Skeletal muscle satellite cell (primary cell): ENCODE data around the gene CRB3.

ENCODE experiments used
- H3K27me3 ChIP-seq: 2 replicates; pipeline ENCODE4 v1.7.0; 2013; ENCODE audit warnings: low read length; ENCODE audit not compliant: control insufficient read depth, insufficient read depth
- H3K36me3 ChIP-seq: 2 replicates; pipeline ENCODE4 v1.7.0; 2013; ENCODE audit warnings: mild to moderate bottlenecking, control low read depth, low read length; ENCODE audit not compliant: insufficient read depth
- H3K4me1 ChIP-seq: 2 replicates; pipeline ENCODE4 v1.7.0; 2013; ENCODE audit warnings: low read length; ENCODE audit not compliant: control insufficient read depth, insufficient read depth
- H3K4me2 ChIP-seq: 2 replicates; pipeline ENCODE4 v1.7.0; 2013; ENCODE audit warnings: mild to moderate bottlenecking, low read length
- H3K4me3 ChIP-seq: 2 replicates; pipeline ENCODE4 v1.7.0; 2013; ENCODE audit warnings: low read length
- H3K9ac ChIP-seq: 2 replicates; pipeline ENCODE4 v1.7.0; 2013; ENCODE audit warnings: mild to moderate bottlenecking, low read depth, low read length, moderate library complexity
- H3K9me3 ChIP-seq: replicated peaks from 2 replicates; pipeline ENCODE4 v1.7.0; 2013; ENCODE audit warnings: mild to moderate bottlenecking, control low read depth, low read length

CRB3 gene

DNA sequence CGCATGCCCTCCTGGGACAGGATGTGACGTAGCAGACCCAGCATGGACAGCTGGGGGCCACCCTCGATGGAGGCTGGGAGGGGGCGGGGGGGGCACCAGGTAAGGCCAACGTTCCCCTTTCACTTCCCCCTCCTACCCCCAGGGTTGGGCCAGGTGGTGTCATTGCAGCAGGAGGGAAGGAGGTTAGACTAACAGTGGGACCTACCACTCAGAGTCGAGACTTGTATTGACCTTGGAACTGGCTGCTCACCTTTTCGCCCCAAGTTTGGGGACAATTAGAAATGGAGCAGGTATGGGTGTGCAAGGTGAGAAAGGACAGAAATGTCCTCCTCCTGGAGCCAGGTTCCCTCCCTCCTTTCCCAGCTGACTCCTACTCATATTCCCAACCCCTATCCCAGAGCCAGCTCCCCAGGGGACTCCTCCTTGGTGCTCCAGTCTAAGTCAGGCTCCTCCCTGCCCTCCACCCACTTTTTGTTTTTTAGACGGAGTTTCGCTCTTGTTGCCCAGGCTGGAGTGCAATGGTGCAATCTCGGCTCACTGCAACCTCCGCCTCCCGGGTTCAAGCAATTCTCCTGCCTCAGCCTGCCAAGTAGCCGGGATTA is 21.9 kb upstream of the CRB3 start:
- no peak overlapping the region for H3K9ac ChIP-seq
- H3K4me2 ChIP-seq, result no peak overlapping the region
- no peaks in the 10 kb centered on the region for H3K4me1 ChIP-seq
- no peaks in the 10 kb centered on the region for H3K9me3 ChIP-seq
- H3K27me3 ChIP-seq, result no peaks in the 10 kb centered on the region
- no peaks in the 10 kb centered on the region for H3K36me3 ChIP-seq
- H3K4me3 ChIP-seq, result no peak overlapping the region

DNA sequence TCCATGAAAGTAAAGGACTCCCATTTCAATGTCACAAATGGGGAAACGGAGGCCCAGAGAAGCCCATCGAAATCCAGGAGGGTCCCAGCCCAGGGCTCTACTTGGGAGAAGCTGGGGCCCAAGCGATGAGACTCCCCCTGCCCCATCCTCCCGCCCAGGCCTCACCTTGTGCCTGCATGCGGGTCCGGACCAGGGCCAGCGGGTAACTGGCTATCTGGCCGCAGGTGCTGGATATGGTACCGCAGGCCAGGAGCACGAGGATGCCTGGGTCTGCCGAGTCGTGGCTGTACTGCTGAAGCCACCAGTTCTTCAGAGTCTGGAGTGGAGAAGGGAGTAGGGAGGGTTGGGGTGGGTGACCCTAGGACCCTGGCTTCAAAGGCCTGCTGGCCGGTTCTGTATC is 20.1 kb upstream of the CRB3 start:
- Histone ChIP-seq H3K27me3 (no peaks in the 10 kb centered on the region), H3K9ac (no peak overlapping the region), H3K4me2 (no peak overlapping the region), H3K9me3 (no peaks in the 10 kb centered on the region), H3K36me3 (no peaks in the 10 kb centered on the region), H3K4me1 (no peaks in the 10 kb centered on the region), H3K4me3 (no peak overlapping the region)

GRCh38 chr19:6446452-6446851 is 17.6 kb upstream of the CRB3 start:
- Histone ChIP-seq H3K9ac (no peak overlapping the region), H3K4me3 (no peak overlapping the region), H3K4me2 (no peak overlapping the region), H3K9me3 (no peaks in the 10 kb centered on the region), H3K27me3 (no peaks in the 10 kb centered on the region), H3K4me1 (no peaks in the 10 kb centered on the region), H3K36me3 (no peaks in the 10 kb centered on the region)

DNA sequence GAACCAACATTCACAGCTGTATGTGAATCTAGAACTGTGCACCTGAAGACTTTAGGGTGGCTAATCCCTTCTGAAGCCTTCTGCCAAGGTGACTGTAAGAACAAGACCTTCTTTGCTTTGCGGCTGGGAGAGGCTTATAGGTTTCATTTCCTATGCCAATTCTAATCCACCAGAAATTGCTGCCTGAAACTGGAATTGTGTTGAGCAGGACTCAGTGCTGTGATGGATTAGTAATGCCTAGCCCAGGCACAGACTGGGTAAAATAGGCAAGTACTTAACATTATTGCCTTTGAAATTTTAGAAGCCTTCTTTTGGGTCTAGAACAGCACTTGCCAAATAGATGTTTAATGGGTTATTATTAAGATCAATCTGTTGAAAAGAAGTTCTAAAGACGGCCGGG is 16.0 kb upstream of the CRB3 start:
- Histone ChIP-seq H3K27me3 (no peaks in the 10 kb centered on the region), H3K9ac (no peak overlapping the region), H3K36me3 (no peaks in the 10 kb centered on the region), H3K4me2 (no peak overlapping the region), H3K4me1 (no peaks in the 10 kb centered on the region), H3K4me3 (no peak overlapping the region), H3K9me3 (no peaks in the 10 kb centered on the region)

GRCh38 chr19:6450166-6450565 is 13.9 kb upstream of the CRB3 start:
- Histone ChIP-seq H3K9me3 (no peaks in the 10 kb centered on the region), H3K36me3 (no peaks in the 10 kb centered on the region), H3K4me2 (no peak overlapping the region), H3K9ac (no peak overlapping the region), H3K4me3 (no peak overlapping the region), H3K4me1 (no peaks in the 10 kb centered on the region), H3K27me3 (no peaks in the 10 kb centered on the region)

DNA sequence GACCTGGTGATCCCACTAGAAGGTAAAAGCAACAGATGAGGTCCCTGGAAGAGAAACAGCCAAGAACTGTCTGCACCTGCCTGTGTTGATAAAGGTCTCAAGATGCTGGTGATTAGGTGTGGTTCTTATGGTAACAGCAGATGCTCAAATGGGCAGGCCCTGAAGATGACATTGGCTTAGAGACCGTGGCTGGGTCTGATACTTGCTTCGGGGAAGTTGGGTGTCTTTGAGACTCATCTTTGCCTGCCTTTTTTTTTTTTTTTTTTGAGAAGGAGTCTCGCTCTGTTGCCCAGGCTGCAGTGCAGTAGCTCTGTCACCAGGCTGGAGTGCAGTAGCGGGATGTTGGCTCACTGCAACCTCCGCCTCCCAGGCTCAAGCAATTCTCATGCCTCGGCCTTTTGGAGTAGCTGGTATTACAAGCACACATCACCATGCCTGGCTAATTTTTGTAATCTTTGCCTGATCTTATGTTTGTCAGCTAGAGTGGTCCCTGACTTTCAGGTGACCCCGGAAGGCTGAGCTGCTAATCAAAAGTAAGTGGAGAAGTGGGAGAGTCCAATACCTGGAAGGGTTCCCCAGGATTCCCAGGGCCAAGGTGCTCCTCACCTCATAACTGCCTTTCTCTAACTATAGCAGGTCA is 12.4 kb upstream of the CRB3 start:
- H3K4me2 ChIP-seq, result no peak overlapping the region
- H3K9ac ChIP-seq, result no peak overlapping the region
- H3K4me1 ChIP-seq, result no peaks in the 10 kb centered on the region
- H3K4me3 ChIP-seq, result no peak overlapping the region
- H3K27me3 ChIP-seq, result no peaks in the 10 kb centered on the region
- no peaks in the 10 kb centered on the region for H3K9me3 ChIP-seq
- no peaks in the 10 kb centered on the region for H3K36me3 ChIP-seq

DNA sequence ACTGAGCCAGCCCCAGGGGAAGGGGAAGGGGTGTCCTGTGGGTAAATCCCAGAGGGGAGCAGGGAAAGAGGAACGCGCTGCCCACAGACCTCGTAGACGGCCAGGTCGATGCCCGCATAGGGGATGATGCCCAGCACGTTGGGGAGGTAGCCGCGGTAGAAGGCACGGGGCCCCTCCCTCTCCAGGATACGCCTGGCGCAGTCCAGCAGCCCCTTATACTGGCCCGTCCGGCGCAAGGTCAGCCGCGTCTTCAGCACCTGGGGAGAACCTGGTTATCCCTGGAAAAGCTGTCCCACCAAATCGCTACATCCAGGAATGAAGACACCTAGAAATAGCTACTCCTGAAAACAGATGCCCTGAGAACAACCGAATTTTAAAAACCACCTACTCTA is 11.9 kb upstream of the CRB3 start:
- H3K9ac ChIP-seq, result no peak overlapping the region
- H3K27me3 ChIP-seq, result no peaks in the 10 kb centered on the region
- H3K4me3 ChIP-seq, result no peak overlapping the region
- H3K4me1 ChIP-seq, result no peaks in the 10 kb centered on the region
- H3K4me2 ChIP-seq, result no peak overlapping the region
- H3K9me3 ChIP-seq, result no peaks in the 10 kb centered on the region
- no peaks in the 10 kb centered on the region for H3K36me3 ChIP-seq

- Histone ChIP-seq H3K9ac (no peak overlapping the region), H3K9me3 (no peaks in the 10 kb centered on the region)
These were observed 11.2 kb upstream of the CRB3 start for GRCh38 chr19:6452899-6453298.

GRCh38 chr19:6453951-6454565 is 10.0 kb upstream of the CRB3 start:
- peaks cover 7% of the 10 kb centered on the region for H3K27me3 ChIP-seq
- no peaks in the 10 kb centered on the region for H3K9me3 ChIP-seq
- no peaks in the 10 kb centered on the region for H3K4me1 ChIP-seq
- H3K9ac ChIP-seq, result no peak overlapping the region
- H3K4me2 ChIP-seq, result no peak overlapping the region
- no peaks in the 10 kb centered on the region for H3K36me3 ChIP-seq
- H3K4me3 ChIP-seq, result no peak overlapping the region

More at GRCh38 chr19:6452899-6453298, 11.2 kb upstream of the CRB3 start:
- H3K27me3 ChIP-seq, result no peaks in the 10 kb centered on the region
- H3K4me3 ChIP-seq, result no peak overlapping the region
- no peaks in the 10 kb centered on the region for H3K36me3 ChIP-seq
- H3K4me1 ChIP-seq, result no peaks in the 10 kb centered on the region
- no peak overlapping the region for H3K4me2 ChIP-seq

DNA sequence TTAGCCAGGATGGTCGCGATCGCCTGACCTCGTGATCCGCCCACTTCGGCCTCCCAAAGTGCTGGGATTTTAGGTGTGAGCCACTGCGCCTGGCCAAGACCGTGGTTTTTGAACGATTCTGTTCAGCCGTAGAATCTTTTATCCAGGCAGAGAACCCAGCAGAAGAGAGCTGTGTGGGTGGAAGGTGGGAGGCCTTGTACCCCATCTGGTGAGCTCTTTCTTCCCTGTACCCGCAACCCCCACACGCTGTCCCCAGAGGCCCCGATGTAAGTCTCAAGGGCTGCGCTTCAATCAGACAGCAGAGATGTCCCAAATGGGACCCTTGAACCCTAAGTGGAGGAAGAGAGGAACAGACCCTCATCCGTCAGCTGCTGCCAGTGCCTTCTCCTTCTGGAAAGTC is 8.1 kb upstream of the CRB3 start:
- Histone ChIP-seq H3K27me3 (peaks cover 7% of the 10 kb centered on the region), H3K9ac (no peak overlapping the region), H3K4me2 (no peak overlapping the region), H3K4me3 (no peak overlapping the region), H3K4me1 (peaks cover 5% of the 10 kb centered on the region), H3K36me3 (no peaks in the 10 kb centered on the region), H3K9me3 (no peaks in the 10 kb centered on the region)

- Histone ChIP-seq H3K36me3 (no peaks in the 10 kb centered on the region), H3K9ac (no peak overlapping the region), H3K4me2 (no peak overlapping the region), H3K27me3 (peaks cover 10% of the 10 kb centered on the region), H3K4me1 (peaks cover 5% of the 10 kb centered on the region), H3K4me3 (no peak overlapping the region), H3K9me3 (no peaks in the 10 kb centered on the region)
These were observed 5.9 kb upstream of the CRB3 start for GRCh38 chr19:6457958-6458694.
